A549 (cell line): ENCODE results near the gene TIMM21. TPM values are rescaled to one million over a fixed set of nuclear protein-coding genes. Genes with fewer than 3 reads are reported as not detected.

ENCODE experiments used
- ATAC-seq, 2 experiments: fragments of 200-7000 bp in 1 of 2; fragments of >200 bp in 1 of 2; cut with Nextera tagmentation in 1 of 2; cut with Tn5 transposase in 1 of 2; 3 replicates each; pipeline versions ENCODE4 v1.8.0 to v1.9.1; 2018 to 2020; ENCODE audit warnings: mild to moderate bottlenecking in 1 of 2, moderate library complexity in 1 of 2
- CTCF ChIA-PET: fragments of 300-600 bp; sonication (Branson Sonifier 250); formaldehyde crosslinking; extraction: SDS; loops from one replicate; lab custom pipeline; 2021; ENCODE audit warnings: antibody characterized with exemption, inconsistent platforms; lab: Yijun Ruan, JAX
- POLR2A ChIA-PET: fragments of 350-600 bp; formaldehyde crosslinking; extraction: SDS; loops from one replicate; lab custom pipeline; 2021; ENCODE audit warnings: antibody characterized with exemption, inconsistent platforms; lab: Yijun Ruan, JAX
- DNase-seq, 2 experiments: peaks; one replicate each; pipeline versions ENCODE4 v3.0.0 to v3.0.0-alpha.2; 2011 to 2016; ENCODE audit warnings: low read depth in 1 of 2, low spot score in 1 of 2
- FAIRE-seq: peaks from 2 replicates; lab custom pipeline; 2011; peaks lifted over from hg19 to GRCh38; lab: Jason Lieb, UNC
- H3K27ac ChIP-seq, 2 experiments: fragments of >200 bp; sonication (Bioruptor Twin); formaldehyde crosslinking; 3 replicates each; pipeline ENCODE4 v1.5.1; 2016 to 2017
- H3K4me1 ChIP-seq: fragments of >200 bp; sonication (Bioruptor Twin); formaldehyde crosslinking; 3 replicates; pipeline ENCODE4 v1.6.1; 2016
- H3K4me2 ChIP-seq: fragments of >200 bp; sonication (Bioruptor Twin); formaldehyde crosslinking; 3 replicates; pipeline ENCODE4 v1.6.1; 2016
- H3K4me3 ChIP-seq: fragments of >200 bp; sonication (Bioruptor Twin); formaldehyde crosslinking; 3 replicates; pipeline ENCODE4 v1.5.1; 2016
- H3K9me3 ChIP-seq: fragments of >200 bp; sonication (Bioruptor Twin); formaldehyde crosslinking; 3 replicates; pipeline ENCODE4 v1.6.1; 2016
- CEBPB ChIP-seq, 2 experiments: fragments of >200 bp in 1 of 2; sonication (Bioruptor Twin) in 1 of 2; formaldehyde crosslinking in 1 of 2; IDR thresholded peaks; 2 replicates each; pipeline ENCODE4 v1.6.1; 2012 to 2016
- FOSB ChIP-seq: fragments of 250-450 bp; sonication (Bioruptor Pico); IDR thresholded peaks from 2 replicates; pipeline ENCODE4 v1.5.0; 2020; ENCODE audit warnings: mild to moderate bottlenecking, moderate library complexity
- FOSL2 ChIP-seq, 2 experiments: fragments of 450-650 bp in 1 of 2; fragments of >200 bp in 1 of 2; sonication (Bioruptor Twin) in 1 of 2; formaldehyde crosslinking; IDR thresholded peaks; 2 replicates each; pipeline versions ENCODE4 v1.5.0 to v1.6.1; 2016 to 2020; ENCODE audit warnings: mild to moderate bottlenecking in 1 of 2, moderate library complexity in 1 of 2
- GATA3 ChIP-seq: IDR thresholded peaks from 2 replicates; pipeline ENCODE4 v1.6.1; 2012; ENCODE audit warnings: borderline replicate concordance
- HDAC2 ChIP-seq: fragments of 200-600 bp; sonication (generic); IDR thresholded peaks from 2 replicates; pipeline ENCODE4 v1.6.1; 2016
- HEYL ChIP-seq: fragments of 250-450 bp; sonication (Bioruptor Pico); IDR thresholded peaks from 2 replicates; pipeline ENCODE4 v1.8.0; 2021; ENCODE audit warnings: mild to moderate bottlenecking, moderate library complexity
- HMGXB4 ChIP-seq: fragments of 250-450 bp; sonication (Bioruptor Pico); IDR thresholded peaks from 2 replicates; pipeline ENCODE4 v1.5.0; 2021; ENCODE audit warnings: mild to moderate bottlenecking, moderate library complexity, borderline replicate concordance
- JUN ChIP-seq, 2 experiments: fragments of >200 bp; sonication (Bioruptor Twin); formaldehyde crosslinking; IDR thresholded peaks; 2 replicates in 1 of 2; 3 replicates in 1 of 2; pipeline ENCODE4 v1.6.1; 2016 to 2017
- JUNB ChIP-seq: fragments of >200 bp; sonication (Bioruptor Twin); formaldehyde crosslinking; IDR thresholded peaks from 2 replicates; pipeline ENCODE4 v1.6.1; 2016
- MAFK ChIP-seq: fragments of 450-650 bp; IDR thresholded peaks from 2 replicates; pipeline ENCODE4 v1.6.1; 2014; ENCODE audit not compliant: partially characterized antibody
- MAZ ChIP-seq: fragments of 150-350 bp; IDR thresholded peaks from 2 replicates; pipeline ENCODE4 v1.6.1; 2014; ENCODE audit warnings: antibody characterized with exemption, low read depth, low read length, borderline replicate concordance
- MYC ChIP-seq: IDR thresholded peaks from 2 replicates; pipeline ENCODE4 v1.6.1; 2012; ENCODE audit warnings: mild to moderate bottlenecking, inconsistent platforms, low read length, improper control_type of control experiment, borderline replicate concordance
- NPAS2 ChIP-seq: fragments of 250-450 bp; sonication (Bioruptor Pico); IDR thresholded peaks from 2 replicates; pipeline ENCODE4 v1.8.0; 2022; ENCODE audit warnings: mild to moderate bottlenecking, moderate library complexity, borderline replicate concordance
- RARB ChIP-seq: fragments of 250-450 bp; sonication (Bioruptor Pico); IDR thresholded peaks from 2 replicates; pipeline ENCODE4 v1.8.0; 2021; ENCODE audit warnings: mild to moderate bottlenecking, moderate library complexity
- TFCP2L1 ChIP-seq: fragments of 250-450 bp; sonication (Bioruptor Pico); IDR thresholded peaks from 2 replicates; pipeline ENCODE4 v1.5.0; 2021; ENCODE audit warnings: mild to moderate bottlenecking
- TP53 ChIP-seq: fragments of 250-450 bp; sonication (Bioruptor Pico); IDR thresholded peaks from 2 replicates; pipeline ENCODE4 v1.5.0; 2021; ENCODE audit warnings: mild to moderate bottlenecking, moderate library complexity
- ZC3H11A ChIP-seq: fragments of 450-650 bp; IDR thresholded peaks from 2 replicates; pipeline ENCODE4 v1.6.1; 2014; ENCODE audit warnings: antibody characterized with exemption, mild to moderate bottlenecking
- ZFP36 ChIP-seq: fragments of 450-650 bp; IDR thresholded peaks from 2 replicates; pipeline ENCODE4 v1.6.1; 2014; ENCODE audit warnings: borderline replicate concordance; ENCODE audit not compliant: partially characterized antibody
- ZSCAN20 ChIP-seq: fragments of 250-450 bp; sonication (Bioruptor Pico); IDR thresholded peaks from 2 replicates; pipeline ENCODE4 v1.8.0; 2022; ENCODE audit warnings: mild to moderate bottlenecking, moderate library complexity
- WGBS: methylation state at CpG from one replicate; pipeline ENCODE4 v1.1.6; 2017; ENCODE audit errors: missing lambda C conversion rate; 5-methylcytosine and 5-hydroxymethylcytosine counted together
- polyA plus RNA-seq, 4 experiments: library from polyadenylated mRNA; depleted of rRNA in 3 of 4; stranded (reverse); fragments of >200 nt; fragmentation: RNase III in 1 of 4; extraction: RNeasy Plus Mini Kit Qiagen cat#74134 plus additional on column Dnase treatment in 1 of 4; gene quantifications; 2 replicates in 3 of 4; 3 replicates in 1 of 4; pipeline ENCODE4 v1.2.3, GENCODE V29; 2011 to 2017
- TF ChIP-seq, protein P1 (sequence below): fragments of 450-650 bp; IDR thresholded peaks from 2 replicates; pipeline ENCODE4 v1.6.1; 2014; ENCODE audit warnings: antibody characterized with exemption
- TF ChIP-seq, protein P2 (sequence below): fragments of >200 bp; sonication (Bioruptor Twin); formaldehyde crosslinking; IDR thresholded peaks from 3 replicates; pipeline ENCODE4 v1.6.1; 2016

TIMM21 gene
- polyA plus RNA-seq, 2 of the 4 experiments (the other 2 are of a cell fraction), result 61.4 to 64.6 TPM

DNA sequence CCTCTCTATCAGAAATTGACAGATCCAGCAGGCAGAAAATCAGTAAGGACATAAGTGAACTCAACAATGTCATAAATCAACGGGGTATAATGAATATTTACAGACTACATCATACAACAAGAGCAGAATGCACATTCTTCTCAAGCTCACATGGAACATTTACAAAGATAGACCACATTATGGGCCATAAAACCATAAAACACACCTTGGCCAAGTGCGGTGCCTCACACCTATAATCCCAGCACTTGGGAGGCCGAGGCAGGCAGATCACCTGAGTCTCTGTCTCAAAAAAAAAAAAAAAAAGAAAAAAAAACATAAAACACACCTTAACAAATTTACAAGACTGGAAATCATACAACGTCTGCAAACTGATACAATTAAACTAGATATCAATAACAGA lies 37.3 kb upstream of the TIMM21 start:
- Histone ChIP-seq H3K4me3 (no peak overlapping the region), H3K9me3 (no peaks in the 10 kb centered on the region), H3K4me2 (no peak overlapping the region), H3K4me1 (no peaks in the 10 kb centered on the region), H3K27ac (no peak overlapping the region)
- CTCF ChIA-PET, result interaction anchor here (0.7 to 1.3 kb wide), 2 partner anchors 9 to 199 kb away, joined by 3 to 6 read pairs; no protein-coding TSS in a partner anchor
- FAIRE-seq (no peak), DNase-seq (no peak), ATAC-seq (no peak)
- POLR2A ChIA-PET, result no interaction called here
- 36% methylated on average over 4 of the region's 4 CpGs for WGBS
- no peak for TF ChIP-seq JUN (IDR thresholded peaks at IDR 0.05)
- no peak for TF ChIP-seq TP53 (CRISPR knock-in tag)
- TF ChIP-seq, protein P1, sequence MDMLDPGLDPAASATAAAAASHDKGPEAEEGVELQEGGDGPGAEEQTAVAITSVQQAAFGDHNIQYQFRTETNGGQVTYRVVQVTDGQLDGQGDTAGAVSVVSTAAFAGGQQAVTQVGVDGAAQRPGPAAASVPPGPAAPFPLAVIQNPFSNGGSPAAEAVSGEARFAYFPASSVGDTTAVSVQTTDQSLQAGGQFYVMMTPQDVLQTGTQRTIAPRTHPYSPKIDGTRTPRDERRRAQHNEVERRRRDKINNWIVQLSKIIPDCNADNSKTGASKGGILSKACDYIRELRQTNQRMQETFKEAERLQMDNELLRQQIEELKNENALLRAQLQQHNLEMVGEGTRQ, result no peak
- TF ChIP-seq MAZ, result no peak
- no peak for TF ChIP-seq ZFP36
- TF ChIP-seq, protein P2, sequence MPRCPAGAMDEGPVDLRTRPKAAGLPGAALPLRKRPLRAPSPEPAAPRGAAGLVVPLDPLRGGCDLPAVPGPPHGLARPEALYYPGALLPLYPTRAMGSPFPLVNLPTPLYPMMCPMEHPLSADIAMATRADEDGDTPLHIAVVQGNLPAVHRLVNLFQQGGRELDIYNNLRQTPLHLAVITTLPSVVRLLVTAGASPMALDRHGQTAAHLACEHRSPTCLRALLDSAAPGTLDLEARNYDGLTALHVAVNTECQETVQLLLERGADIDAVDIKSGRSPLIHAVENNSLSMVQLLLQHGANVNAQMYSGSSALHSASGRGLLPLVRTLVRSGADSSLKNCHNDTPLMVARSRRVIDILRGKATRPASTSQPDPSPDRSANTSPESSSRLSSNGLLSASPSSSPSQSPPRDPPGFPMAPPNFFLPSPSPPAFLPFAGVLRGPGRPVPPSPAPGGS, result no peak
- TF ChIP-seq ZSCAN20 (CRISPR knock-in tag), result no peak
- TF ChIP-seq TFCP2L1, result no peak
- no peak for TF ChIP-seq MAFK
- no peak for TF ChIP-seq HEYL (CRISPR knock-in tag)

DNA sequence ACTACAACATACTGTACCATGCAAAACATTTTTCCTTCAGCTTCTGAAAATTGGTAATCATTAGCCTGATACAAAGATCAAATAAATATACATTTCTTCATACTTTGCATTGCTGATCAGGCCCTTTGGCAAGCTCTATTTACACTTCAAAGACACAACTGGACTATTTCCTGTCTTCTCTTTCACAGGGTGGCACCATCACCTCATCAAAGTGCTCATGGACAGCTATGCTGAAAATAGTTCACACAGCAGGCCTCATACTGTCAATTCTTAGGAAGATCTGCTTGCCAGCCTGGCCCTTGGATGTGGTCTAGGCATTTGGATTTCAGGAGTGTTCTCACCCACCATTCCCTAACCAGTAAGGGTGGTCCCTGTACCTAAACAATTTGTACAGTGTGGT lies 34.6 kb upstream of the TIMM21 start:
- POLR2A ChIA-PET, result no interaction called here
- no peak overlapping the region for H3K4me2 ChIP-seq
- H3K27ac ChIP-seq, result no peak overlapping the region
- no peak for TF ChIP-seq ZC3H11A
- no peak for TF ChIP-seq HMGXB4
- TF ChIP-seq, protein P2, result no peak
- no peak for TF ChIP-seq FOSL2 (IDR thresholded peaks at IDR 0.05)
- no peak for TF ChIP-seq FOSL2 (CRISPR knock-in tag; IDR thresholded peaks at IDR 0.05)
- TF ChIP-seq RARB (CRISPR knock-in tag), result no peak
- no peak for TF ChIP-seq JUN (IDR thresholded peaks at IDR 0.05)
- no peak for TF ChIP-seq FOSB (CRISPR knock-in tag)
- TF ChIP-seq HDAC2, result no peak
- TF ChIP-seq NPAS2 (CRISPR knock-in tag), result no peak
- no peak for TF ChIP-seq MYC
- TF ChIP-seq CEBPB (IDR thresholded peaks at IDR 0.05), result no peak
- no peak for TF ChIP-seq GATA3
- DNase-seq (no peak), ATAC-seq (no peak), FAIRE-seq (no peak)
- no peak overlapping the region for H3K4me3 ChIP-seq
- H3K4me1 ChIP-seq, result no peaks in the 10 kb centered on the region
- CTCF ChIA-PET, result no interaction called here
- no peaks in the 10 kb centered on the region for H3K9me3 ChIP-seq

GRCh38 chr18:74114116-74114515 lies 34.2 kb upstream of the TIMM21 start:
- H3K4me1 ChIP-seq, result no peaks in the 10 kb centered on the region
- POLR2A ChIA-PET, result no interaction called here
- ATAC-seq (no peak), DNase-seq (no peak), FAIRE-seq (no peak)
- no peak overlapping the region for H3K4me2 ChIP-seq
- H3K4me3 ChIP-seq, result no peak overlapping the region
- no peaks in the 10 kb centered on the region for H3K9me3 ChIP-seq
- no peak overlapping the region for H3K27ac ChIP-seq
- no peak for TF ChIP-seq JUNB
- TF ChIP-seq FOSB (CRISPR knock-in tag), result no peak
- 0% methylated on average over 1 of the region's 1 CpG for WGBS
- CTCF ChIA-PET, result interaction anchor here (0.6 to 1.3 kb wide), 2 partner anchors 31 to 89 kb away, joined by 3 to 5 read pairs; no protein-coding TSS in a partner anchor
